GM21529 (cell line): ENCODE data around the gene FXYD6.
"Not testable (repeated sequence)": the region's sequence is repeated elsewhere in the genome, so short reads cannot be mapped to it uniquely, and the experiment has no call there.

ENCODE experiments used
- ATAC-seq: cut with Tn5 transposase; IDR thresholded peaks from one replicate; pipeline ENCODE4 v1.9.1; 2021; ENCODE audit not compliant: unreplicated experiment

The FXYD6 gene

DNA sequence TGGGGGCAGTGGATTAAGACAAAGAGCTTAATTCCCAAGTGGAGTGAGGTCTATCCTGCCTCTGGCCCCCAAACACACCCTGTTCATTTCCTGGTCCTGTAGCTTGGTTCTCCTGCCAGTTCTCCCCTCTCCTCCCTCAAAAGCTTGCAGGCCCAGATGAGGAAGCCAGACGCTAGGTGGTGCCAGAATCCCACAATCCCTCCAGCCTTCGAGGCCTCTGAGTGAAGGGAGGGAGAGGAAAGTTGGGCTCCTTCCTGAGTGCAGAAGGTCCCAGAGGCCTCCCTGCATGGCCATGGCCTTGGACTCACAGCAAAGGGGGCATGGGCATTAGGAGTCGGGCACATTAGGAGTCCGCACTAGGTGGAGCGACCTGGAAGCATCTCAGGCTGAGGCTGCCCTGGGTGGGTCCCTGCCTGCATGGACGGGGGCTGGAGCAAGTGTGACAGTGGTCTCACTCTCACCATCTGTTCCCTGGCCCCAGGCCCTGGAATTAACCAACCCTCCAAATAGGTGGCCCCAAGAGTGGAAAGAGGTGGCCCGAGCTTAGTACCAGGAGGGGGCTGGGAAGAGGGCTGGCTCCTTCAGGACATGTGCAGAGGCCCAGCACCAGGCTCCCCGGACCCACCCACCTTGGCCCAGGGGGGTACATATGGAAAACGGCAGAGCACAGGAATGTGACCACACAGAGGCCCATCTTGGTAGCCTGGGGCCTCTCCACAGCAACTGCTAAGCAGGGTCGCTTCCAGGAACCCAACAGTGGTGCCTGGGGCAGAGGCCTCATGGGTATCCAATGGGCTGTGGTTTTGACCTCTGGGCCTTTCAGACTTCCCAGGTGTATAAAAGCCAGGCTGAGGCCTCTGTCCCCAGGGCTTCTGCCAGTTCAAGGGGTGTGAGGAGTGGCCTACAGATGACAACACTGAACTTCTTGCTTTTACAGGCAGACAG, 57.1 kb downstream of the FXYD6 start:
- ATAC-seq: no peak

DNA sequence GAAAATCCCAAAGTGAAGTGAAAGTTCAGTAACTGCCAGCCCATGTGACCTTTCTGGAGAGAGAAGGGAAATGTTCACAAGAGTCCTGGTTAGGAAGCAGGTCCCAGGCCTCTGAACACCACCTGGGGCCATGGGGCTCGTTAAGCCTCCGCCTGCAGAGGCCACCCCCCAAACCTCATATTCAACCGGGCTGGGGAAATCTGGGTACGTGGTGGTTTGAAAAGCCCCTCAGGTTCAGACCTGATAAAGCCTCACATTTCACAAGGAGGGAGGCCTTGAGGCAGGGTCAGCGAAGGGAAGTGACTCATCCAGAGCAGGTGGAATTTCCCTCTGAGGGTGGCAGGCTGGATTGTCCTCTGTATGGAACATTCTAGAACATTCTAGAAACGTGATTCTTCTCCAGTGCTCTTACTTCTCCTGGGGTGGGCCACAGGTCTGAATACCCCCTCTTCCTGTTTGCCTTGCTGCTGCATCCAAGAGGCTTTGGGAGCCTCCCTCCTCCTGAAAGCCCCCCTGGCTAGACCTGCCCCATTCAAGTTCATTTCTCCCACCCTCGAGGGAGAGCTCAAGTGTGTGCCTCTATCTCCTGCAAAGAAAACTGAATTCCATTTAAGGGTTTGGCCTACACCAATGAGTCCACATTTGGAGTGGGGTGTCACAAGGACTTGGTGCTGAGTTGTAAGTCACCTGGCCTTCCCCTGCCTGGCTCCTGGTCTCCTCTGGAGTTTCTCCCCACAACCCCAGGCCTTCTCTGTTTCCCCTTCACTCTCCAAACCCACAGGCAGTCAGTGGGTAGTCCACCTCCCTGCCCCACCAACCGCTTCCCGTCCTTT, 58.2 kb downstream of the FXYD6 start:
- ATAC-seq: peak; percentile 6

DNA sequence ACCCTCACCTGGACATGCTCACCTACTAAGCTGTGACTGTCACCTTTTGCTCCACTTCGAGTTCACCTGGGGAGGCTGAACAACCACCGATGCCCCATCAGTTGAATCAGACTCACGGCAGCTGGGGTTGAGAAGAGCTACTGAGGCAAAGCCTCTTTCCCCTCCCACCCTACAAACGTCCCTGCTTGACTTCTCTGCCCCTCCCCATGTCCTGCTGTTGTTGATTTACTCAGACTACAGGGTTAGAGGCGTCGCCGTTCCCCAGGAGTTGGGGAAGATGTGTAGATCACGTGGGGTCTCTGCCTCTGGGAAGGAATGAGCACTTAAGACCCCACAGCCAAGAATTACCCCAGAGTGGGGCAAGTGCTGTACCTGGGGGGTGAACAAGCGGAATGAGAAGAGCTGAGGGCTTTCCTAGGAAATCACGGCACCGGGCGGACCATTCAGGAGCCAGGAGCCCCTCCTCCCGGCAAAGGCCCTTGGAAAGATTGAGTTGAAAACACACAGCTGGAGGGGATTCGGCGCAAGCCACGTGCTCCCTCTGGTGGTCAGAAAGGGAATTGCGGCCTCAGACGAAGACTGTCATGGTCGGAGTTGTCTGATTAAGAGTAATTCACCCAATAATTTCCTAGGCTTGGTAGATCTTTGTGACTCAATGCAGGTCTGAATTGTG, 59.0 kb downstream of the FXYD6 start:
- ATAC-seq: peak; percentile 28

DNA sequence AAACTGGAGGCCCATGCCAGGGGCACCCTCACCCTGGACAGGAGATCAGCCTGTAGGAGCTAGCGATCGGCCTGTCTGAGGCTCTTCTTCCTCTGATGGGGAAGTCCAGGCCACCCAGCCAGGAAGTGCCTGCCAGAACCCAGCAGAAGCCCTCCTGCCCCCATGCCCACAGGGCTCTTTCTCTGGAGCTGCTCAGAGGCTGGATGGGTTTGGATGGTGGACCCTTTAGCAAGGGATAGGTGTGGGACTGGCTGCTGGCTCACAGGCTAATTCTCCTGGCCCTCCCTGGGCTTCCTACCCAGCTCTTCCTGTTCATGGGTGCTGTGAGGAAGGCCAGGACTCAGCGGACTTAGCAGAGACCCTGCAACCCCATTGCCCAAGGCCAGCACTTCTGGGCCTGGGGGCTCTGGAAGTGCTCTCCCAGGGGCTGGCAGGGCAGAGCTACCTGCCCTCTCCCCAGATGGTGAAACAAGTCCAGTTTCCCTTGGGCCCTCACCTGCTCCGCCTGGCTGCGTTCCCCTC, 59.6 kb downstream of the FXYD6 start:
- no peak for ATAC-seq

DNA sequence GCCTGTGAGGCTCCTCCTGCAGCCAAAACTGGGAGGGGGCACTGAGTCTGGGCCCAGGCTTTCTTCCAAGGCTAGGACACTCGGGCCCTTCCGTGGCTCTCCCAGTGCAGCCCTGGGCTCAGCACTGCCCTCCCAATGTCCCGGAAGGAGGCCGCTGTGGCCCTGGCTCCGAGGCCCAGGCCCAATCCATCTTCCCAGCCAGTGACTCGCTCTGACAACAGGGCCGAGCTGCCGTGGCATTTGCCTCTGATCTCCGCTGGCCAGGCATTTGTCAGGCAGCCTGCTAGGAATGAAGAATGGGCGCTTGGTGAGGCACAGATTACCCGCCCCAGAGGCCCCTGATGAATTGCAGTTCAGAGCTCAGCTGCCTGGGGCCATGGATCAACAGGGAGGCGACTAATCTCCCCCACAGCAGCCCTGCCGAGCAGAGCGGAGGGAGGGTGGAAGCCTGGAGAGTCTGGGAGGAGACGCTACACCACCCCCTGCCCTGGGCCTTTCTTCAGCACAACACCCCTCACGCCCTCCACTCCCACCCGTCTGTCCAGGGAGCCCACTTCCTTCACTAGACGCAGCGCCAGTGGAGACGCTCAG, 60.2 kb downstream of the FXYD6 start:
- ATAC-seq: no peak

DNA sequence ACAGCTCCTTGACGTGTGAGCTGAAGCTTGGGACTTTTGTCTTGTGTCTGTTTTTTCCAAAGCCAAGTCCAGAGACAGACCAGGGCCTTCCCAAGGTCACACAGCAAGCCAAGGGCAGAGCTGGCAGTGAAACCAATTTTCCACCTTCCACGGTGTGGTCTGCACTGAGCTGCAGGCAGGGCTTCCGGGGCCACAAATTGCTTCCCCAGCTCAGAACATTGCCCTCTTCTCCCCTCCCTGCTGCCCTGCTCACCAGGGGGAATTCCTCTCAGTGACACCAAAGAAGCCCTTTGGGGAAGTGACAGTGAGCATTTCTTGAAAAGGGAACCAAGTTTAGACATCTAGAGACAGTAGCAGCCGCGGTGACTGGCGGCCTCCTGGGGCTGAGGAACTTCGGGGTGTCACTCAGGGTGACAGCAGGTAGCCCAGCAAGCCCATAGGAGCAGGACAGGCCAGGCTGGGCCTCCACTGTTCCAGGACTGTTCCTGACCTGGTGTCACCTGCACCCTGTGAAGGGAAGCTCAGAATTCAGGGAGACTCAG, 61.1 kb downstream of the FXYD6 start:
- peak; percentile 68 for ATAC-seq

DNA sequence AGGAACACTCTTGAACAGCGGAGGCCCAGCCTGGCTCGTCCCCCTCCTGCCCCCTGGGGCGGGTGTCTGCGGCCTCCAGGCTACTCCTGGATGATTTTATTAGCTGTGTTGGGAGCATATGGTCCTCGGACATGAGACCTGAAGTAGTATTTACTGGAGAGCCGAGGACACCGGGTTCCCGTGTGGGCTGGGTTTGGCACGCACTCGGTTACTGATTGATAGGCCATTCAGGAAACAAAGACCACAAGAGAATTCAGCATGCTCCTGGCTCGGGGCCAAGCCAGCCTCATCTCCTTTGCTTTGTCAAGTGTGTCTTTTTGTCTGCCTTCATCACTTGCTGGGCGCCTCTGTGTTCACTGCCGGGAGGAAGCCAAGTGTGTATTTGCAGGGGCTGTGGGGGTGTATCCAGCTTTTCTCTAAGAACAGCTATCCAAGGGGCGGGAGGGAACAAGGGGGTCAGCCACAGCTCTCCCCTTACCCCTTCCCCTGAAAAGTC, 61.6 kb downstream of the FXYD6 start:
- ATAC-seq: peak; percentile 45

DNA sequence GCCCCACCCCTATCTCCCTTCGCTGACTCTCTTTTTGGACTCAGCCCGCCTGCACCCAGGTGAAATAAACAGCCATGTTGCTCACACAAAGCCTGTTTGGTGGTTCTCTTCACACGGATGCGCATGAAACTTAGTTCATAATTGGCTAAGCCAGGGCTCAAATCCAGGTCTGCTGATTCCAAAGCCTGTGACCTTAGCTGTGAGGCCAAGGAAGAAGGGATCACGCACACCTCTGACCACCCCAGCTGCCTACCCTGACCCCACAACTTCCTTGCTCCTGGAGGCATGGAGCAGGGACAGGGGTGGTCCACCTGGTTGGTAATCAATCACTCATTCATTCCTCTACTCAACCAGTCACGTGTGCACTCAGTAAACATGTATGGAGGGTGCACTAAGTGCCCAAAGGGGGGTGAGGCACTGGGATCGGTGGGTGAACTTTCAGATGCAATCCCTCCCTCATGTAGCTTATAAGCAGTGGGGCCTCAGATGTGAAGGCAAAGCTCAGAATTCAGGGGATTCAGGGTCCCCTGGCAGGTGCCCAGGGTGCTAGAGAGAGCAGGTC, 62.2 kb downstream of the FXYD6 start:
- no peak for ATAC-seq

DNA sequence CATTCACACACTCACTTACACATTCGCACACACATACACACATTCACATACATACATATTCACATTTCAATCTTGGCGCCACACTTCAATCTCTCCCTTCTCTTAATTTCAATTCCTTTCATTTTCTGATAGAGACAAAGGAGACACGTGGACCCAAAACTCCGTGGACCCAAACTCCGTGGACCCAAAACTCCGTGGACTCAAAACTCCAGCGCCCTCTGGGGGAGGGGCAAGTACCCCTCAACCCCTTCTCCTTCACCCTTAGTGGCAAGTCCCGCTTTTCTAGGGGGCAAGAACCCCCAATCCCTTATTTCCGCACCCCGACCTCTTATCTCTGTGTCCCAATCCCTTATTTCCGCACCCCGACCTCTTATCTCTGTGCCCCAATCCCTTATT, 66.4 kb downstream of the FXYD6 start:
- not testable (repeated sequence) for ATAC-seq

DNA sequence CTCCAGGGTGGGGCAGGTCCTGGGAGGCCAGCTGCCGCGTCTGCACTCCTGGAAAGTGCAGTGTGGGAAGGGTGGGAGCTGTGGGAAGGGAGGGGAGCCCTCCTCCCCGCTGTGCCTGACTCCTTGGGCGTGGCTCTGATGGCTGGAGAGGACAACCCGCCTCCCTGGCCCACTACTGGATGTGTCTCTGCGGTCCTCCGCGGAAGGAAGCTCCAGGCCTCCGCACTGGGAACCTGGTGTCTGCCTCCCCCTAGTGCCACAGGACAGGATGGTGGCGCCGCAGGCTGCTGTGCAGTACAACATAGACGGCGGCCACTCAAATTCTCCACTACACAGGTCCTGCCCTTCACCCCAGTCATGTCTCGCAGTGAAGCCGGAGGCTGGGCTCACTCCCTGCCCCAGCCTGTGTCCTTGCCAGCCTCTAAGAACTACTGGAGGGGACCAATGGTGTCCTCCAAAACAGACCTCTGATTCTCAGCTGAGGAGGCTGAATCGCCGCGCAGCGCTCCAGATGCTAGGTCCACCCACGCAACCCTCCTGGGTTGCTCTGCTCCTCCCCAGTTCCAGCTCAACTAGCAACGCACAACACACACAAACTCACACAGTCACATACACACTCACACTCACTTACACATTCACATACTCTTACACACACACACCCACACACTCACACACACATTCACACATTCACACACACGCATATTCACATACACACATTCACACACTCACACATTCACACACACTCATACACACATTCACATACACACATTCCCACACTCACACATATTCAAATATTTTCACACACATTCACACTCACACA, 67.0 kb downstream of the FXYD6 start:
- ATAC-seq: no peak

DNA sequence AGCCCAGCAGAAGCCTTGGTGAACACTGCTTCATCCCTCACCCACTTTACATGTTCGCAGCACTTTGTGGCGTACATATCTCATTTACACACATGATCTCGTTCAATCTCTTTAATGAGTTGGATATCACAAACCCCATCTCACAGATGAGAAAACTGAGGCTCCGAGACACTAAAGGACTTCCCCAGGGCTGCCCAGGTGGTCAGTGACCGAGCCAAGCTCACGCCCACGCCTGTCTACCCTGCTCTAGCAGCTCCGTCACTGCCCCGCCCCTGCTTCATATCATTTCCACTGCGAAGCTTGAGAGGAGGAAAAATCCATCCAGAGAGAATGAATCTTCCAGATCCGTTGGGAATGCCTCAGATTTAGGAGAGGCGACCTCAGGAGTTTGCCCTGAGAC, 67.7 kb downstream of the FXYD6 start:
- no peak for ATAC-seq

DNA sequence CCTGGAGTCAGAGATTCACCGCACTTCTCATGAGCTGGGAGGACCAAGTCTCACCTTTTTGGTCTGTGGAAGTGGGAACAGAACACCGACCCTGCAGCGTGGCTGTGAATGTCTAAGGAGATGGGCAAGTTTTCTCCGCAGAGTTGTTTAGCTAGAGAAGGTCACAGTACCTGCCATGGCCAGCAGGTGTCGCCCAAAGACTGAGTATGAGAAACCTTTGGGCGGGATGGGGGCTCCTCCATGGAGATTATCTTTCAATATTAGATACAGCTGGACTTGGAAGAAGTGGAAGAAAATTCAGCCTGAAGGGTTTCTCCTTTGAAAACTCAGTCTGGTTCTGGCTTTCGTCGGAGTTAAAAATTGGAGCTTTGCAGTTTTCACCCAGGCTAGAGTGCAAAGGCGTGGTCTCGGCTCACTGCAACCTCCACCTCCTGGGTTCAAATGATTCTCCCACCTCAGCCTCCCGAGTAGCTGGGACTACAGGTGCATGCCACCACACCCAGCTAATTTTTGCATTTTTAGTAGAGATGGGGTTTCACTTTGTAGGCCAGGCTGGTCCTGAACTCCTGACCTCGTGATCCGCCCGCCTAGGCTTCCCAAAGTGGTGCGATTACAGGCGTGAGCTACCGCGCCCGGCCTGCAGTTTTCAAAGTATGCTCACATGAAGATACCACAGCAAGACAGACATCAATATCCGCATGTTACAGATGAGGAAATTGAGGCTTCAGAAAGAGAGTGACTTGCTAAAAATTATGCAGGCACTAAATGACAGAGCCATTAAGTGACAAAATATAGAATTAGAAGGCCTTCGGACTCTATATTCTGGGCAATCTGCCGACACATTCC, 68.8 kb downstream of the FXYD6 start:
- ATAC-seq: peak; percentile 55

DNA sequence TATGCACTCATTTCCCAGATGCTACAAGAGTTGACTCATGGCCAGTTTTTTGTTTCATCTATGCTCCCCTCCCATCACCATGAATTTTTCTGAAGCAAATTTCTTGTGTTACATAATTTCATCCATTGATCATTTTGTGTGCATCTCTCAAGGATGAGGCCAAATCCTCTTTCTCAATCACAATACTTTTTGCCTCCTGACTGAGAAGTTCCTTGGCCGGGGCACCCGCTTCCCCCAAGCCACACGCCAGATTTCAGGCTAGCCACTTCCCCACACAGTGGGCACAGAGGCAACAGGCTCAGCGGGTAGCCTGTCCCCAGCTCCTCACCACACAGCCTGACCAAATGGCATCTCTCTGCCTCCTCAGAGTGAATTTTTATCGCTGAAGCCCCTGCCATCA, 69.6 kb downstream of the FXYD6 start:
- no peak for ATAC-seq

DNA sequence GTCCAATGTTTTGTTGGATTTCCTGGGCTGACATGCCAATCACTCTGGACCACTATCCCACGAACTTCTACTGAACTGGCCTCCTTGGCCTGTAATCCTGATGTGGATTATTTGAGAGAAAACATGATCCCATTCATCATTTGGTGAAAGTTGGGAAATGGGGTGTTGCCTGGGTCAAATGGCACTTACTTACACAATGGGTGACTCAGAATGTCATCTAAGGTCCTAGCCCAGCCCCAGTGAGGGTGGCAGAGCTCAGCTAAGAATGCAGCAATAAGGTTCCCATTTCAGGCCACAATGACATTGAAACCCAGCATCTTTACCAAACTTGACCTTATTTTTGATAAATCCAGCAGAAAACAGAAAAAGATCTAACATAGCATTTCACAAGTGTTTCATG, 71.4 kb downstream of the FXYD6 start:
- ATAC-seq: no peak

DNA sequence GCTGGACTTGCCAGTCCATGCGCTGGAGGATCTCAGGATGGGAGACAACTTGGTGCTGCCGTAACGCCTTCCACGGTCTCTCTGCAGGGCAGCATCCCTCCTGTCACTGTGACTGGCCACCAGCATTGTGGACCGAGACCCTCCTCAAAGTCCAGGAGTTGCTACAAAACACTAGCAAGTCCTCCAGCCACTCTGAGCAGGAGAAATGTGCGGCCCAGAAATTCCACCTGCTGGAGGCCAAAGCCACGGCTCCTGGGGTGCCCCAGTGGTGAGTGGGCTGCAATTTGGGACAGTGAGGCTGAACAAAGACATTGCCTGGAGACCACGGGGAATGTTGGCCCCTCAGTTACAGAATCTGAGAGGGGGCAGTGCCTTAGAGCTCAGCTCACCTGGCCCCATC, 72.6 kb downstream of the FXYD6 start:
- no peak for ATAC-seq

DNA sequence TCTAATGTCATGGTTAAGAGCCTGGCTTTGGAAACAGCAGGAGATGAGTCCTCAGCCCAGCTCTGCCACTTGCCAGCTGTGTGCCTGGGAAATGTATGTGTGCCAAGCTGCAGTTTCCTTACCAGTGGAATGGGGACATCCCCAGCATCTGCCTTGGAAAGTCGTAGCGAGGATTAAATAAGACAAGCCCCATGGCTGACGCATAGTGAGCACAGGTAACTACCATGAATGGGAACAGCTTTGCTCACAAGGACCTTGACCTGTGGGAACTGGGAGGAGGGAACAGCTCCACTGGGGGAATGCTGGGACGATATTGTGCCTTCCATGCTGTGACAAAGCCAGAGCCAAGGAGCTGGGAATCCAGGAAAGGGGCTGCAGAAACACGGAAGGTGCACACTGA, 76.8 kb downstream of the FXYD6 start:
- no peak for ATAC-seq

DNA sequence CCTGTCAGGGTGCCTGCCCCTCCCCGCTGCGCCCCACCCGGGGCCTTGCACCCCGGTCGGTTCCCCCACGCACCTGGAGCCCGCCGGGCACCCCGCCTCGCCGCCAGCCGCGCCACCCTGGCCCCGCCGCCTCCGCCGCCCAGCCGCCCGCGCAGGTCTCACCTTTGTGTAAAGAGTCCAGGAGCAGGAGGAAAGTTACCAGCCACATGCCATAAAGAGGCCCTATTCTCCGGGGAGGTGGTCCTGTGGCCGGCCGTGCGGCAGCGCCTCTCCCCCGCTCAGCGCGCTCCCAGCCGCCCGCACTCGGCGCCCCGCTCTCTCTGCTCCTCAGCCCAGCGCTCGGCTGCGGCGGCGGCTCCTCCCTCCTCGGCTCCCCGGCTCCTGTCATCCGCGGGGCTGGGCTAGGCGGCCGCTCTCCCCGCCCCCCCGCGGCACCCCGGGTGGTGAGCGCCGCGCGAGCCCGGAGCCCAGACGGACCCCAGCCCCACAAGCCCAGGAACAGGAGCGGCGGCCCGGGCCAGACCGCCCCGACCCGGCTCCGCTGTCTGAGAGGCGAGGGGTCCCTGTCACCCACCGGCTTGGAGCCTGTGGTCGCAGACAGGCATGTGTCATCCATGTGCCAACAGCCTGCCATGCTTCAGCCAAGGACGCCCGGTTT, 79.5 kb downstream of the FXYD6 start, which contains the start of gene DSCAML1:
Gene DSCAML1, minus strand, starts transcription at position 345 of the 658 bp plus-strand sequence. Its CDS starts 137 bp downstream, at position 208.
- no peak for ATAC-seq

DNA sequence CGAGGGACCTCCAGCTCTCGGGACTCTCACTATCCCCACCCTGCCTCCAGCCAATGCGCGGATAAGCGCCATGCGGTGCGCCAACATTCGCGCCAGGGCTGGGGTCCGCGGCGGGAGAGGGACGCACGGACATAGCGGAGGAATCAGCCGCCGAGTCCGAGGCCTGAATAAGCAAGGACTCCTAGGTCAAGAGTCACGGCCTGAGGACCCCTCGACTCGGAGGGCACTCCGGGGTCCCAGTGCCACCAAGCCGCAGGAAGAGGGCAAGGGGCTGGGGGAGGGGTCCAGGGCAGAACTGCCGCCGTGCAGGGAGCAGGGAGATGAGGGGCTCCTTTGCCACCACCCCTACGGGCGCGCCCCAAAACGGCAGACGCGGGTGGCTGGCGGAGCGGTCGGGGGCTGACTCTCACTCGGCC, 80.0 kb downstream of the FXYD6 start:
- no peak for ATAC-seq
